ENCODE measurements around the gene PIGX.
A peak's percentile ranks its signal among the peaks of the same experiment; 100 is the strongest.
"Not testable (repeated sequence)": the region's sequence is repeated elsewhere in the genome, so short reads cannot be mapped to it uniquely, and the experiment has no call there.

The PIGX gene

GRCh38 chr3:196706327-196706726 is 5.8 kb upstream of the PIGX start:
- no peak for DNase-seq (ENCODE audit: low read depth, low spot score)

- DNase-seq (ENCODE audit: low read depth, low spot score), result no peak
These were observed 5.4 kb upstream of the PIGX start for GRCh38 chr3:196706731-196707130.

GRCh38 chr3:196707566-196707965 is 4.6 kb upstream of the PIGX start:
- DNase-seq (ENCODE audit: low read depth, low spot score), result no peak

- DNase-seq (ENCODE audit: low read depth, low spot score), result peak; percentile 33
These were observed 3.7 kb upstream of the PIGX start for GRCh38 chr3:196708467-196708866.

- DNase-seq (ENCODE audit: low read depth, low spot score), result no peak
These were observed 587 bp downstream of the PIGX start for GRCh38 chr3:196712514-196713413.

- DNase-seq (ENCODE audit: low read depth, low spot score), result not testable (repeated sequence)
These were observed 5.0 kb downstream of the PIGX start for GRCh38 chr3:196717162-196717561.

GRCh38 chr3:196721097-196721496 is 8.9 kb downstream of the PIGX start:
- DNase-seq (ENCODE audit: low read depth, low spot score), result no peak

GRCh38 chr3:196726788-196727675 is 14.9 kb downstream of the PIGX start:
- DNase-seq (ENCODE audit: low read depth, low spot score), result peak; percentile 20

GRCh38 chr3:196735751-196736150 is 23.6 kb downstream of the PIGX start:
- no peak for DNase-seq (ENCODE audit: low read depth, low spot score)

- no peak for DNase-seq (ENCODE audit: low read depth, low spot score)
These were observed 24.6 kb downstream of the PIGX start for GRCh38 chr3:196736670-196737374.

- no peak for DNase-seq (ENCODE audit: low read depth, low spot score)
These were observed 25.5 kb downstream of the PIGX start for GRCh38 chr3:196737655-196738054.

- peak; percentile 95 for DNase-seq (ENCODE audit: low read depth, low spot score)
These were observed 27.7 kb downstream of the PIGX start, which contains the start of gene PAK2 for GRCh38 chr3:196739671-196740480. Gene PAK2, plus strand, starts transcription at chr3:196739857. Its CDS starts 42,790 bp downstream, at chr3:196782647.

GRCh38 chr3:196740481-196741248 is 28.5 kb downstream of the PIGX start:
- peak; percentile 72 for DNase-seq (ENCODE audit: low read depth, low spot score)

GRCh38 chr3:196741249-196741889 is 29.2 kb downstream of the PIGX start:
- DNase-seq (ENCODE audit: low read depth, low spot score), result peak; percentile 21

GRCh38 chr3:196743569-196743968 is 31.4 kb downstream of the PIGX start:
- not testable (repeated sequence) for DNase-seq (ENCODE audit: low read depth, low spot score)

GRCh38 chr3:196749125-196749524 is 36.9 kb downstream of the PIGX start:
- no peak for DNase-seq (ENCODE audit: low read depth, low spot score)

GRCh38 chr3:196753201-196753600 is 41.0 kb downstream of the PIGX start:
- DNase-seq (ENCODE audit: low read depth, low spot score), result no peak

GRCh38 chr3:196754091-196754981 is 42.2 kb downstream of the PIGX start:
- DNase-seq (ENCODE audit: low read depth, low spot score), result no peak

- DNase-seq (ENCODE audit: low read depth, low spot score), result no peak
These were observed 44.6 kb downstream of the PIGX start for GRCh38 chr3:196756732-196757131.
